HCT116 (cell line): ENCODE measurements around the gene LRRIQ4. TPM values are rescaled to one million over a fixed set of nuclear protein-coding genes. Genes with fewer than 3 reads are reported as not detected.

ENCODE experiments used
- ATAC-seq: fragments of 200-7000 bp; cut with Tn5 transposase; 2 replicates; pipeline ENCODE4 v1.9.1; 2020; ENCODE audit warnings: mild to moderate bottlenecking, moderate library complexity
- BruUV-seq: library from RNA; stranded (reverse); fragments of 400-500 nt; replicated peaks from 2 replicates; lab custom pipeline; 2021; lab: Mats Ljungman, UMichigan
- CTCF ChIA-PET: fragments of 300-600 bp; sonication (Branson Sonifier 250); formaldehyde crosslinking; loops from one replicate; lab custom pipeline; 2021; ENCODE audit warnings: antibody characterized with exemption; lab: Charles Lee
- POLR2A ChIA-PET: fragments of 300-600, 350-600 bp; sonication (Branson Sonifier 250); formaldehyde crosslinking; loops from one replicate; lab custom pipeline; 2021; ENCODE audit warnings: antibody characterized with exemption; lab: Charles Lee
- RAD21 ChIA-PET, 2 experiments: fragments of 300-600 bp; sonication (Branson Sonifier 250); formaldehyde crosslinking; loops; one replicate each; lab custom pipeline; 2023; ENCODE audit warnings: low total read pairs in 2 of 2; ENCODE audit not compliant: uncharacterized antibody in 2 of 2, unreplicated experiment in 2 of 2, low non-redundant PET in 1 of 2; lab: Charles Lee
- DNase-seq: peaks from one replicate; pipeline ENCODE4 v3.0.0-alpha.2; 2010; ENCODE audit warnings: low read depth, low spot score
- H2AFZ ChIP-seq: fragments of 200-600 bp; shearing (Covaris generic), sonication (generic); 2 replicates; pipeline ENCODE4 v1.6.1; 2017; ENCODE audit warnings: low read depth, mixed run types, mixed read lengths, antibody characterized with exemption, low read length; ENCODE audit not compliant: poor library complexity, severe bottlenecking
- H3K27ac ChIP-seq: 2 replicates; pipeline ENCODE4 v1.5.1; 2012; ENCODE audit warnings: low read depth, low read length
- H3K27me3 ChIP-seq: fragments of 200-600 bp; sonication (generic); 2 replicates; pipeline ENCODE4 v1.6.1; 2016; ENCODE audit warnings: mixed run types, low read length, mixed read lengths; ENCODE audit not compliant: insufficient read depth
- H3K36me3 ChIP-seq, 2 experiments: fragments of 200-500 bp in 1 of 2; fragments of 200-600 bp in 1 of 2; sonication (Bioruptor generic) in 1 of 2; sonication (generic) in 1 of 2; 2 replicates each; pipeline versions ENCODE4 v1.5.1 to v1.6.1; 2014 to 2016; ENCODE audit warnings: low read length in 2 of 2, inconsistent platforms in 1 of 2, mixed read lengths in 1 of 2, mixed run types in 1 of 2; ENCODE audit not compliant: insufficient read depth in 2 of 2, control insufficient read depth in 1 of 2
- H3K4me1 ChIP-seq, 2 experiments: fragments of 200-600 bp in 1 of 2; sonication (generic) in 1 of 2; 2 replicates each; pipeline versions ENCODE4 v1.5.1 to v1.6.1; 2012 to 2017; ENCODE audit warnings: low read length in 2 of 2, inconsistent platforms in 1 of 2, mild to moderate bottlenecking in 1 of 2, mixed read lengths in 1 of 2, mixed run types in 1 of 2, moderate library complexity in 1 of 2; ENCODE audit not compliant: insufficient read depth in 2 of 2, control insufficient read depth in 1 of 2
- H3K4me2 ChIP-seq: fragments of 200-600 bp; sonication (generic); 2 replicates; pipeline ENCODE4 v1.6.1; 2017; ENCODE audit warnings: mixed run types, low read length, mixed read lengths
- H3K4me3 ChIP-seq, 2 experiments: fragments of 200-600 bp in 1 of 2; sonication (generic) in 1 of 2; replicated peaks in 1 of 2; 2 replicates each; pipeline ENCODE4 v1.5.1; 2011 to 2016; ENCODE audit warnings: low read length in 2 of 2, control low read depth in 1 of 2, low read depth in 1 of 2, mild to moderate bottlenecking in 1 of 2, mixed read lengths in 1 of 2, mixed run types in 1 of 2
- H3K79me2 ChIP-seq: fragments of 200-600 bp; sonication (generic); 2 replicates; pipeline ENCODE4 v1.6.1; 2017; ENCODE audit warnings: mild to moderate bottlenecking, mixed run types, low read length, moderate library complexity, mixed read lengths; ENCODE audit not compliant: insufficient read depth
- H3K9ac ChIP-seq: fragments of 200-600 bp; sonication (generic); 2 replicates; pipeline ENCODE4 v1.6.1; 2016; ENCODE audit warnings: low read length, mixed read lengths
- H3K9me2 ChIP-seq: fragments of 200-600 bp; sonication (generic), shearing (Covaris generic); 2 replicates; pipeline ENCODE4 v1.6.1; 2017; ENCODE audit warnings: mixed run types, mild to moderate bottlenecking, moderate library complexity; ENCODE audit not compliant: insufficient read depth
- H3K9me3 ChIP-seq, 2 experiments: fragments of 200-500 bp in 1 of 2; fragments of 200-600 bp in 1 of 2; sonication (Bioruptor generic) in 1 of 2; sonication (generic) in 1 of 2; 2 replicates each; pipeline ENCODE4 v1.6.1; 2014 to 2017; ENCODE audit warnings: low read length in 2 of 2, mixed read lengths in 2 of 2, inconsistent platforms in 1 of 2, low read depth in 1 of 2, mild to moderate bottlenecking in 1 of 2, mixed run types in 1 of 2, moderate library complexity in 1 of 2; ENCODE audit not compliant: control insufficient read depth in 1 of 2, insufficient read depth in 1 of 2
- H4K20me1 ChIP-seq: fragments of 200-600 bp; sonication (generic), shearing (Covaris generic); 2 replicates; pipeline ENCODE4 v1.6.1; 2017; ENCODE audit warnings: mixed run types, mild to moderate bottlenecking, moderate library complexity; ENCODE audit not compliant: insufficient read depth
- CBX3 ChIP-seq: IDR thresholded peaks from 2 replicates; pipeline ENCODE4 v1.6.1; 2012; ENCODE audit warnings: low read depth
- CEBPB ChIP-seq: IDR thresholded peaks from 2 replicates; pipeline ENCODE4 v1.6.1; 2012; ENCODE audit warnings: low read depth
- EGR1 ChIP-seq: IDR thresholded peaks from 2 replicates; pipeline ENCODE4 v1.6.1; 2012; ENCODE audit warnings: low read depth
- EZH2phosphoT487 ChIP-seq: fragments of 200-600 bp; IDR thresholded peaks from 2 replicates; pipeline ENCODE4 v1.6.1; 2018; ENCODE audit warnings: antibody characterized with exemption, borderline replicate concordance
- FOSL1 ChIP-seq: IDR thresholded peaks from 2 replicates; pipeline ENCODE4 v1.6.1; 2012; ENCODE audit warnings: low read depth
- JUND ChIP-seq: IDR thresholded peaks from 2 replicates; pipeline ENCODE4 v1.6.1; 2012
- POLR2A ChIP-seq: IDR thresholded peaks from 2 replicates; pipeline ENCODE4 v1.7.0; 2011; ENCODE audit warnings: borderline replicate concordance; ENCODE audit not compliant: insufficient read depth, insufficient read length; ENCODE audit errors: extremely low read depth
- POLR2AphosphoS5 ChIP-seq: IDR thresholded peaks from 2 replicates; pipeline ENCODE4 v1.6.1; 2011; ENCODE audit warnings: mild to moderate bottlenecking, low read depth, low read length, moderate library complexity
- RAD21 ChIP-seq: IDR thresholded peaks from 2 replicates; pipeline ENCODE4 v1.6.1; 2012; ENCODE audit warnings: low read depth, mild to moderate bottlenecking
- SP1 ChIP-seq: IDR thresholded peaks from 2 replicates; pipeline ENCODE4 v1.6.1; 2012; ENCODE audit warnings: low read depth
- SRF ChIP-seq: IDR thresholded peaks from 2 replicates; pipeline ENCODE4 v1.6.1; 2012; ENCODE audit warnings: low read depth
- TCF7L2 ChIP-seq: IDR thresholded peaks from 2 replicates; pipeline ENCODE4 v1.7.0; 2011; ENCODE audit warnings: borderline replicate concordance, inconsistent platforms; ENCODE audit not compliant: insufficient read depth, insufficient read length; ENCODE audit errors: extremely low read depth
- YY1 ChIP-seq: IDR thresholded peaks from 2 replicates; pipeline ENCODE4 v1.6.1; 2011; ENCODE audit warnings: low read length, low read depth, moderate library complexity, mild to moderate bottlenecking; ENCODE audit not compliant: insufficient replicate concordance; ENCODE audit errors: extremely low read depth
- ZFX ChIP-seq: fragments of 450-650 bp; IDR thresholded peaks from 2 replicates; pipeline ENCODE4 v1.6.1; 2017
- ZNF274 ChIP-seq: fragments of 200-500 bp; sonication (Bioruptor generic); IDR thresholded peaks from 2 replicates; pipeline ENCODE4 v1.6.1; 2014; ENCODE audit warnings: mild to moderate bottlenecking, low read depth, low read length, inconsistent platforms
- intact Hi-C: fragments of 100-400 bp; cut with micrococcal nuclease; formaldehyde crosslinking; loops from 2 replicates; pipeline ENCODE4 v1.10.0; 2022
- total RNA-seq: library from RNA; stranded (reverse); gene quantifications from one replicate; pipeline ENCODE4 v1.2.1, GENCODE V29; 2021; ENCODE audit not compliant: unreplicated experiment
- TF ChIP-seq, protein P1 (sequence below), 3 experiments: fragments of 200-600 bp in 1 of 3; sonication (generic) in 1 of 3; IDR thresholded peaks in 2 of 3; conservative IDR thresholded peaks in 1 of 3; 2 replicates each; pipeline ENCODE4 v1.5.1; 2012 to 2017; ENCODE audit warnings: low read depth in 2 of 3, low read length in 2 of 3, antibody characterized with exemption in 1 of 3, borderline replicate concordance in 1 of 3, control low read depth in 1 of 3, mild to moderate bottlenecking in 1 of 3, mixed read lengths in 1 of 3, mixed run types in 1 of 3, moderate library complexity in 1 of 3; ENCODE audit not compliant: insufficient read depth in 1 of 3
- TF ChIP-seq, protein P2 (sequence below): IDR thresholded peaks from 2 replicates; pipeline ENCODE4 v1.6.1; 2011; ENCODE audit warnings: mild to moderate bottlenecking, low read length, moderate library complexity; ENCODE audit not compliant: insufficient replicate concordance; ENCODE audit errors: extremely low read depth
- TF ChIP-seq, protein P3 (sequence below): IDR thresholded peaks from 2 replicates; pipeline ENCODE4 v1.6.1; 2012; ENCODE audit warnings: low read depth
- TF ChIP-seq, protein P4 (sequence below): IDR thresholded peaks from 2 replicates; pipeline ENCODE4 v1.6.1; 2012

LRRIQ4 gene
- total RNA-seq, 1 experiment from 2014 or later: not detected

DNA sequence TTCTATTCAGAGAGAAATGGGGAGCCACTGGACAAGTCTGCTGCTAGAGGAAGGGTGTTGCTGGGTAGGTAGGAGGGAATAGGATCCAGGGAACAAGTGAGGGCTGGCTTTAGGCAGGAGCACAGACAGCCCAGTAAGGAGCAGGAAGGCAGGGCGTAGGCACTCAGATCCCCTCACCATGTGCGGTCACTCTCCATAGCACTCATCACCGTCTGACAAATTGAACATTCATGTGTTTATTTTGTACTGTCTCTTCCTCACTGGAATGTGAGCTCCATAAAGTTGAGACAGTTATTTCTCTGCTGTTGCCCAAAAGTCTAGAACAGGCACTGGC, 24.2 kb downstream of the LRRIQ4 start:
- H3K4me2 ChIP-seq: no peak overlapping the region
- no peak overlapping the region for H3K27ac ChIP-seq
- no peaks in the 10 kb centered on the region for H3K9me2 ChIP-seq
- BruUV-seq: no TSS peak
- no peak overlapping the region for H3K4me3 ChIP-seq
- H3K36me3 ChIP-seq: no peaks in the 10 kb centered on the region
- ATAC-seq (no peak), DNase-seq (no peak)
- TF ChIP-seq, protein P1, sequence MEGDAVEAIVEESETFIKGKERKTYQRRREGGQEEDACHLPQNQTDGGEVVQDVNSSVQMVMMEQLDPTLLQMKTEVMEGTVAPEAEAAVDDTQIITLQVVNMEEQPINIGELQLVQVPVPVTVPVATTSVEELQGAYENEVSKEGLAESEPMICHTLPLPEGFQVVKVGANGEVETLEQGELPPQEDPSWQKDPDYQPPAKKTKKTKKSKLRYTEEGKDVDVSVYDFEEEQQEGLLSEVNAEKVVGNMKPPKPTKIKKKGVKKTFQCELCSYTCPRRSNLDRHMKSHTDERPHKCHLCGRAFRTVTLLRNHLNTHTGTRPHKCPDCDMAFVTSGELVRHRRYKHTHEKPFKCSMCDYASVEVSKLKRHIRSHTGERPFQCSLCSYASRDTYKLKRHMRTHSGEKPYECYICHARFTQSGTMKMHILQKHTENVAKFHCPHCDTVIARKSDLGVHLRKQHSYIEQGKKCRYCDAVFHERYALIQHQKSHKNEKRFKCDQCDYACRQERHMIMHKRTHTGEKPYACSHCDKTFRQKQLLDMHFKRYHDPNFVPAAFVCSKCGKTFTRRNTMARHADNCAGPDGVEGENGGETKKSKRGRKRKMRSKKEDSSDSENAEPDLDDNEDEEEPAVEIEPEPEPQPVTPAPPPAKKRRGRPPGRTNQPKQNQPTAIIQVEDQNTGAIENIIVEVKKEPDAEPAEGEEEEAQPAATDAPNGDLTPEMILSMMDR (IDR thresholded peaks at IDR 0.05 in 2 of 3, conservative IDR thresholded peaks at IDR 0.05 in 1 of 3; ENCODE audit: borderline replicate concordance in 1 of 3, insufficient read depth in 1 of 3, low read depth in 2 of 3, low read length in 2 of 3): no peak
- no peak for TF ChIP-seq YY1
- TF ChIP-seq RAD21: no peak
- no peak for TF ChIP-seq CBX3
- no peak for TF ChIP-seq EGR1
- no peak for TF ChIP-seq ZFX
- TF ChIP-seq POLR2AphosphoS5: no peak
- no peak for TF ChIP-seq SP1
- no peak for TF ChIP-seq CEBPB
- TF ChIP-seq JUND: no peak
- TF ChIP-seq ZNF274: no peak
- TF ChIP-seq, protein P2, sequence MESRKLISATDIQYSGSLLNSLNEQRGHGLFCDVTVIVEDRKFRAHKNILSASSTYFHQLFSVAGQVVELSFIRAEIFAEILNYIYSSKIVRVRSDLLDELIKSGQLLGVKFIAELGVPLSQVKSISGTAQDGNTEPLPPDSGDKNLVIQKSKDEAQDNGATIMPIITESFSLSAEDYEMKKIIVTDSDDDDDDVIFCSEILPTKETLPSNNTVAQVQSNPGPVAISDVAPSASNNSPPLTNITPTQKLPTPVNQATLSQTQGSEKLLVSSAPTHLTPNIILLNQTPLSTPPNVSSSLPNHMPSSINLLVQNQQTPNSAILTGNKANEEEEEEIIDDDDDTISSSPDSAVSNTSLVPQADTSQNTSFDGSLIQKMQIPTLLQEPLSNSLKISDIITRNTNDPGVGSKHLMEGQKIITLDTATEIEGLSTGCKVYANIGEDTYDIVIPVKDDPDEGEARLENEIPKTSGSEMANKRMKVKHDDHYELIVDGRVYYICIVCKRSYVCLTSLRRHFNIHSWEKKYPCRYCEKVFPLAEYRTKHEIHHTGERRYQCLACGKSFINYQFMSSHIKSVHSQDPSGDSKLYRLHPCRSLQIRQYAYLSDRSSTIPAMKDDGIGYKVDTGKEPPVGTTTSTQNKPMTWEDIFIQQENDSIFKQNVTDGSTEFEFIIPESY: no peak
- TF ChIP-seq, protein P3, sequence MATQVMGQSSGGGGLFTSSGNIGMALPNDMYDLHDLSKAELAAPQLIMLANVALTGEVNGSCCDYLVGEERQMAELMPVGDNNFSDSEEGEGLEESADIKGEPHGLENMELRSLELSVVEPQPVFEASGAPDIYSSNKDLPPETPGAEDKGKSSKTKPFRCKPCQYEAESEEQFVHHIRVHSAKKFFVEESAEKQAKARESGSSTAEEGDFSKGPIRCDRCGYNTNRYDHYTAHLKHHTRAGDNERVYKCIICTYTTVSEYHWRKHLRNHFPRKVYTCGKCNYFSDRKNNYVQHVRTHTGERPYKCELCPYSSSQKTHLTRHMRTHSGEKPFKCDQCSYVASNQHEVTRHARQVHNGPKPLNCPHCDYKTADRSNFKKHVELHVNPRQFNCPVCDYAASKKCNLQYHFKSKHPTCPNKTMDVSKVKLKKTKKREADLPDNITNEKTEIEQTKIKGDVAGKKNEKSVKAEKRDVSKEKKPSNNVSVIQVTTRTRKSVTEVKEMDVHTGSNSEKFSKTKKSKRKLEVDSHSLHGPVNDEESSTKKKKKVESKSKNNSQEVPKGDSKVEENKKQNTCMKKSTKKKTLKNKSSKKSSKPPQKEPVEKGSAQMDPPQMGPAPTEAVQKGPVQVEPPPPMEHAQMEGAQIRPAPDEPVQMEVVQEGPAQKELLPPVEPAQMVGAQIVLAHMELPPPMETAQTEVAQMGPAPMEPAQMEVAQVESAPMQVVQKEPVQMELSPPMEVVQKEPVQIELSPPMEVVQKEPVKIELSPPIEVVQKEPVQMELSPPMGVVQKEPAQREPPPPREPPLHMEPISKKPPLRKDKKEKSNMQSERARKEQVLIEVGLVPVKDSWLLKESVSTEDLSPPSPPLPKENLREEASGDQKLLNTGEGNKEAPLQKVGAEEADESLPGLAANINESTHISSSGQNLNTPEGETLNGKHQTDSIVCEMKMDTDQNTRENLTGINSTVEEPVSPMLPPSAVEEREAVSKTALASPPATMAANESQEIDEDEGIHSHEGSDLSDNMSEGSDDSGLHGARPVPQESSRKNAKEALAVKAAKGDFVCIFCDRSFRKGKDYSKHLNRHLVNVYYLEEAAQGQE: no peak
- no peak for TF ChIP-seq FOSL1
- TF ChIP-seq TCF7L2: no peak
- TF ChIP-seq EZH2phosphoT487: no peak
- TF ChIP-seq, protein P4, sequence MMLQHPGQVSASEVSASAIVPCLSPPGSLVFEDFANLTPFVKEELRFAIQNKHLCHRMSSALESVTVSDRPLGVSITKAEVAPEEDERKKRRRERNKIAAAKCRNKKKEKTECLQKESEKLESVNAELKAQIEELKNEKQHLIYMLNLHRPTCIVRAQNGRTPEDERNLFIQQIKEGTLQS: no peak
- TF ChIP-seq POLR2A: no peak
- no peak for TF ChIP-seq SRF
- no peaks in the 10 kb centered on the region for H3K79me2 ChIP-seq
- no peaks in the 10 kb centered on the region for H3K9me3 ChIP-seq
- H2AFZ ChIP-seq: no peak overlapping the region
- ChIA-PET CTCF (no interaction called here), POLR2A (no interaction called here), RAD21 (no interaction called here)
- no peaks in the 10 kb centered on the region for H3K4me1 ChIP-seq
- no peaks in the 10 kb centered on the region for H3K27me3 ChIP-seq
- no peaks in the 10 kb centered on the region for H4K20me1 ChIP-seq
- intact Hi-C loops: no loop called here
- no peak overlapping the region for H3K9ac ChIP-seq
